Measurements from ENCODE around the gene MAT2A.
"Not testable (repeated sequence)": the region's sequence is repeated elsewhere in the genome, so short reads cannot be mapped to it uniquely, and the experiment has no call there.

Gene MAT2A

GRCh38 chr2:85580206-85580605, 41.2 kb downstream of the MAT2A start:
- DNase-seq = no peak

GRCh38 chr2:85582492-85582891, 43.5 kb downstream of the MAT2A start:
- no peak for DNase-seq

GRCh38 chr2:85583667-85584353, 44.8 kb downstream of the MAT2A start:
- DNase-seq = peak; percentile 74

- DNase-seq = peak; percentile 76
Observed at GRCh38 chr2:85584354-85584856, 45.4 kb downstream of the MAT2A start, which contains the start of gene VAMP5. Gene VAMP5, plus strand, starts transcription at chr2:85584431. Its CDS starts 60 bp downstream, at chr2:85584491.

GRCh38 chr2:85584857-85585780, 46.2 kb downstream of the MAT2A start:
- no peak for DNase-seq

GRCh38 chr2:85585781-85586105, 46.8 kb downstream of the MAT2A start:
- DNase-seq = no peak

GRCh38 chr2:85588236-85588635, 49.3 kb downstream of the MAT2A start:
- DNase-seq = no peak

GRCh38 chr2:85588645-85589044, 49.7 kb downstream of the MAT2A start:
- DNase-seq = no peak

- DNase-seq = no peak
Observed at GRCh38 chr2:85589181-85589580, 50.2 kb downstream of the MAT2A start.

GRCh38 chr2:85589982-85590791, 51.2 kb downstream of the MAT2A start:
- no peak for DNase-seq

- no peak for DNase-seq
Observed at GRCh38 chr2:85590950-85591349, 52.0 kb downstream of the MAT2A start.

GRCh38 chr2:85591563-85591962, 52.6 kb downstream of the MAT2A start:
- no peak for DNase-seq

GRCh38 chr2:85592299-85592698, 53.3 kb downstream of the MAT2A start:
- DNase-seq = not testable (repeated sequence)

- DNase-seq = no peak
Observed at GRCh38 chr2:85593023-85593422, 54.1 kb downstream of the MAT2A start.

Measured in activated CD8-positive, alpha-beta memory T cell treated with anti-CD3 and anti-CD28 coated beads for 24 hours (primary cell).